ENCODE measurements around the gene IL22.

The IL22 gene

GRCh38 chr12:68245180-68246021 is 8.0 kb downstream of the IL22 start:
- DNase-seq, result no peak
- H3K4me3 ChIP-seq (ENCODE audit: insufficient read depth, low read depth, low read length, poor library complexity, severe bottlenecking), result no peak overlapping the region
- no peak overlapping the region for H3K27ac ChIP-seq (ENCODE audit: insufficient read depth, low read length, poor library complexity, severe bottlenecking)
- no peaks in the 10 kb centered on the region for H3K9me3 ChIP-seq (ENCODE audit: control insufficient read depth, low read length)
- H3K27me3 ChIP-seq (replicated peaks; ENCODE audit: control insufficient read depth, insufficient read depth, low read length, poor library complexity, severe bottlenecking), result no peaks in the 10 kb centered on the region
- H3K4me1 ChIP-seq (ENCODE audit: control insufficient read depth, insufficient read depth, low read length, poor library complexity, severe bottlenecking), result no peaks in the 10 kb centered on the region
- no peaks in the 10 kb centered on the region for H3K36me3 ChIP-seq (ENCODE audit: control insufficient read depth, insufficient read depth, low read length)

- no peak overlapping the region for H3K27ac ChIP-seq (ENCODE audit: insufficient read depth, low read length, poor library complexity, severe bottlenecking)
- no peaks in the 10 kb centered on the region for H3K36me3 ChIP-seq (ENCODE audit: control insufficient read depth, insufficient read depth, low read length)
- H3K4me3 ChIP-seq (ENCODE audit: insufficient read depth, low read depth, low read length, poor library complexity, severe bottlenecking), result no peak overlapping the region
- no peak for DNase-seq
- no peaks in the 10 kb centered on the region for H3K4me1 ChIP-seq (ENCODE audit: control insufficient read depth, insufficient read depth, low read length, poor library complexity, severe bottlenecking)
- H3K9me3 ChIP-seq (ENCODE audit: control insufficient read depth, low read length), result no peaks in the 10 kb centered on the region
- no peaks in the 10 kb centered on the region for H3K27me3 ChIP-seq (replicated peaks; ENCODE audit: control insufficient read depth, insufficient read depth, low read length, poor library complexity, severe bottlenecking)
Observed at GRCh38 chr12:68242777-68243176, 10.6 kb downstream of the IL22 start.

GRCh38 chr12:68240975-68241374 is 12.4 kb downstream of the IL22 start:
- DNase-seq, result peak in 1 of 3 donors; percentile 10
- Histone ChIP-seq H3K4me1 (ENCODE audit: control insufficient read depth, insufficient read depth, low read length, poor library complexity, severe bottlenecking) (no peaks in the 10 kb centered on the region), H3K9me3 (ENCODE audit: control insufficient read depth, low read length) (no peaks in the 10 kb centered on the region), H3K36me3 (ENCODE audit: control insufficient read depth, insufficient read depth, low read length) (no peaks in the 10 kb centered on the region), H3K4me3 (ENCODE audit: insufficient read depth, low read depth, low read length, poor library complexity, severe bottlenecking) (no peak overlapping the region), H3K27me3 (replicated peaks; ENCODE audit: control insufficient read depth, insufficient read depth, low read length, poor library complexity, severe bottlenecking) (no peaks in the 10 kb centered on the region), H3K27ac (ENCODE audit: insufficient read depth, low read length, poor library complexity, severe bottlenecking) (no peak overlapping the region)

DNA sequence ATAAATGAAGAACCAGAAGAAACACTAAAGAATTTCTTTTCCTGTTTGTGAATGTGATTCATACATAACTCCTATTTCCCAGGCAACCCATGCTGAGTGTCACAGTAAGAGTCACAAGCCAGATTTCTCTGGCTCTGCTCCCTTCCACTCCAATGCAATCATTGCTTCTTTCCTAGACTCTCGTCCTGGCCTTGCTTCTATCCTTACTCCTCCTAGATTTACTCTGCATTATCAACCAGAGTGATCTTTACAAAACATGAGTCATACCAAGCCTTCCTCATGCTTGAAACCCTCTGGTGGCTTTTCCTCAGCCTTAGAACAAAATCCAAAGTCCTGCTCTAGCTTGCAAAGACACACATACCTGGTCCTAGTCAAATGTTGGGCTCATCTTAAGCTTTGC is 13.3 kb downstream of the IL22 start:
- no peak overlapping the region for H3K27ac ChIP-seq (ENCODE audit: insufficient read depth, low read length, poor library complexity, severe bottlenecking)
- no peak overlapping the region for H3K4me3 ChIP-seq (ENCODE audit: insufficient read depth, low read depth, low read length, poor library complexity, severe bottlenecking)
- no peaks in the 10 kb centered on the region for H3K9me3 ChIP-seq (ENCODE audit: control insufficient read depth, low read length)
- no peaks in the 10 kb centered on the region for H3K36me3 ChIP-seq (ENCODE audit: control insufficient read depth, insufficient read depth, low read length)
- H3K27me3 ChIP-seq (replicated peaks; ENCODE audit: control insufficient read depth, insufficient read depth, low read length, poor library complexity, severe bottlenecking), result no peaks in the 10 kb centered on the region
- H3K4me1 ChIP-seq (ENCODE audit: control insufficient read depth, insufficient read depth, low read length, poor library complexity, severe bottlenecking), result no peaks in the 10 kb centered on the region
- no peak for DNase-seq

DNA sequence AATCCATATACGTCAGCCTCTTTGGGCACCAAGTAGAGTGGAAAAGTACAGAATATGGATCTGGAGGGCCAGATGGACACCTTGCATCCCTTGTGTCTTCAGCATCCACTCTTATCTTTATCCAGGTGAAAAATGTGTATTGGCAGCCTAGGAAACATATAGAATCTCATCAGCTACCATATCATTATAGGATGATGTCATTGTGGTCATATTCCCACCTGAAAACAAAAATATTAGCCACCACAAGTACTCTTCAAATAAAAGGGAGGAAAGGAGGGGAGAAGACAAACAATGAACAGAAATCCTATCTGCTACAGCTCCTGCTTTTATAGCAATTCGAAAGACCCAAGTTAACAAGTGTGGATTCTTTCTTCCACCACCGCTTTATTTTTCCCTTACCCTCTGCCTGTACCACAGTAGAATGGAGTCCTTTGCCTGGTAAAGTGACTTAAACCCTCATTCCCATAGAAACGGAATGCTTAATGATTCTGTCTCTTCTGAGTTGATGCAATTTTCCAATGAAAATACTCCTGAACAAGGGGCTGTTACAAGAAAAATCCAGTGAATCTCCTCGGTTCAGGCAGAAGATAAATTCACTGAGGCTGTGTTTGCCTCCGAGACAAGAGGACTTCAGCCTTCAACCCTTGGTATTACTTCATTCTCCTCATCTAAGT is 14.0 kb downstream of the IL22 start:
- no peak overlapping the region for H3K27ac ChIP-seq (ENCODE audit: insufficient read depth, low read length, poor library complexity, severe bottlenecking)
- no peak for DNase-seq
- H3K9me3 ChIP-seq (ENCODE audit: control insufficient read depth, low read length), result no peaks in the 10 kb centered on the region
- H3K27me3 ChIP-seq (replicated peaks; ENCODE audit: control insufficient read depth, insufficient read depth, low read length, poor library complexity, severe bottlenecking), result no peaks in the 10 kb centered on the region
- no peaks in the 10 kb centered on the region for H3K36me3 ChIP-seq (ENCODE audit: control insufficient read depth, insufficient read depth, low read length)
- no peaks in the 10 kb centered on the region for H3K4me1 ChIP-seq (ENCODE audit: control insufficient read depth, insufficient read depth, low read length, poor library complexity, severe bottlenecking)
- H3K4me3 ChIP-seq (ENCODE audit: insufficient read depth, low read depth, low read length, poor library complexity, severe bottlenecking), result no peak overlapping the region

DNA sequence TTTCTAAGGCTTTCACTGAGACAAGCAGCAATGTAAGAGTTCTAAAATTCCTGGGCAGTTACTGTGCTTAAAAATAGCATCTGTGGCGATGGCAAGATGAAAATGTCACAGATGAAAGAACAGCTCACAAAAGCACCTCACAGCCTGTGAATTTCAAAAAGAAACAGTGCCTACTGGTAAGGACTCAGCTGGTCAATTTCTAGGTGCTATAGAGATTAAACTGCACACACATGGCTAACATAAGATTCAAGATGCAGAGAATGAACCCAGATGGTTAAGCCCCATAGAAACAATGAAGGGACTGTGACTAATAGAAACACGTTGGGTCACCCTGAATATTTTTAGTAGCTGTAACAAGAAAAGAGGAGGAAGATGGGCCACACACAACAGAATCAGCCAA is 15.8 kb downstream of the IL22 start:
- DNase-seq, result no peak
- Histone ChIP-seq H3K9me3 (ENCODE audit: control insufficient read depth, low read length) (no peaks in the 10 kb centered on the region), H3K4me1 (ENCODE audit: control insufficient read depth, insufficient read depth, low read length, poor library complexity, severe bottlenecking) (no peaks in the 10 kb centered on the region), H3K27ac (ENCODE audit: insufficient read depth, low read length, poor library complexity, severe bottlenecking) (no peak overlapping the region), H3K36me3 (ENCODE audit: control insufficient read depth, insufficient read depth, low read length) (no peaks in the 10 kb centered on the region), H3K4me3 (ENCODE audit: insufficient read depth, low read depth, low read length, poor library complexity, severe bottlenecking) (no peak overlapping the region), H3K27me3 (replicated peaks; ENCODE audit: control insufficient read depth, insufficient read depth, low read length, poor library complexity, severe bottlenecking) (no peaks in the 10 kb centered on the region)

DNA sequence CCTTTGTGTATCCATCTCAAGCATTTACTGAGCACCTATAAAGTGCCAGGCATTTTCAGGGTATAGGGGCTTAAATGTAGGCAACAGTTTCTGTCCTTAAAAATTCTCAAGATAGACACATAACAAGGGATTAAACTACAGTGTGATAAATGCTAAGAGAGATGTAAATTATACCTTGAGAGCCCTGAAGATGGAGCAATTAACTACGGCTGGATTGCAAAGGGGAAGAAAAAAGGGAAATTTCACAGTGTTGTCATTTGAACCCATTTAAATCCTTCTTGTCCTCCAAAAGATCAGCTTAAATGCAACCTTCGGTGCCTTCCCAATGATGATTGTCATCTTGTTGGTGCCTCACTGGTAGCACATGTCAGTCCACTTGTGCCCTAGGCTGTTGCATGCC is 16.3 kb downstream of the IL22 start:
- DNase-seq, result no peak
- H3K27me3 ChIP-seq (replicated peaks; ENCODE audit: control insufficient read depth, insufficient read depth, low read length, poor library complexity, severe bottlenecking), result no peaks in the 10 kb centered on the region
- H3K9me3 ChIP-seq (ENCODE audit: control insufficient read depth, low read length), result no peaks in the 10 kb centered on the region
- H3K4me1 ChIP-seq (ENCODE audit: control insufficient read depth, insufficient read depth, low read length, poor library complexity, severe bottlenecking), result no peaks in the 10 kb centered on the region
- no peaks in the 10 kb centered on the region for H3K36me3 ChIP-seq (ENCODE audit: control insufficient read depth, insufficient read depth, low read length)
- H3K27ac ChIP-seq (ENCODE audit: insufficient read depth, low read length, poor library complexity, severe bottlenecking), result no peak overlapping the region
- H3K4me3 ChIP-seq (ENCODE audit: insufficient read depth, low read depth, low read length, poor library complexity, severe bottlenecking), result peak overlapping the region; percentile 46

GRCh38 chr12:68236421-68237059 is 16.9 kb downstream of the IL22 start:
- H3K9me3 ChIP-seq (ENCODE audit: control insufficient read depth, low read length), result no peaks in the 10 kb centered on the region
- no peaks in the 10 kb centered on the region for H3K4me1 ChIP-seq (ENCODE audit: control insufficient read depth, insufficient read depth, low read length, poor library complexity, severe bottlenecking)
- H3K27ac ChIP-seq (ENCODE audit: insufficient read depth, low read length, poor library complexity, severe bottlenecking), result peak overlapping the region; percentile 9
- H3K4me3 ChIP-seq (ENCODE audit: insufficient read depth, low read depth, low read length, poor library complexity, severe bottlenecking), result peak overlapping the region; percentile 46
- H3K36me3 ChIP-seq (ENCODE audit: control insufficient read depth, insufficient read depth, low read length), result no peaks in the 10 kb centered on the region
- DNase-seq, result peak in 1 of 3 donors; percentile 16
- no peaks in the 10 kb centered on the region for H3K27me3 ChIP-seq (replicated peaks; ENCODE audit: control insufficient read depth, insufficient read depth, low read length, poor library complexity, severe bottlenecking)

GRCh38 chr12:68235576-68235975 is 17.8 kb downstream of the IL22 start:
- no peak for DNase-seq
- Histone ChIP-seq H3K36me3 (ENCODE audit: control insufficient read depth, insufficient read depth, low read length) (no peaks in the 10 kb centered on the region), H3K27ac (ENCODE audit: insufficient read depth, low read length, poor library complexity, severe bottlenecking) (no peak overlapping the region), H3K4me1 (ENCODE audit: control insufficient read depth, insufficient read depth, low read length, poor library complexity, severe bottlenecking) (no peaks in the 10 kb centered on the region), H3K9me3 (ENCODE audit: control insufficient read depth, low read length) (no peaks in the 10 kb centered on the region), H3K27me3 (replicated peaks; ENCODE audit: control insufficient read depth, insufficient read depth, low read length, poor library complexity, severe bottlenecking) (no peaks in the 10 kb centered on the region), H3K4me3 (ENCODE audit: insufficient read depth, low read depth, low read length, poor library complexity, severe bottlenecking) (no peak overlapping the region)

- no peaks in the 10 kb centered on the region for H3K4me1 ChIP-seq (ENCODE audit: control insufficient read depth, insufficient read depth, low read length, poor library complexity, severe bottlenecking)
- no peak for DNase-seq
- no peaks in the 10 kb centered on the region for H3K36me3 ChIP-seq (ENCODE audit: control insufficient read depth, insufficient read depth, low read length)
- no peak overlapping the region for H3K27ac ChIP-seq (ENCODE audit: insufficient read depth, low read length, poor library complexity, severe bottlenecking)
- no peak overlapping the region for H3K4me3 ChIP-seq (ENCODE audit: insufficient read depth, low read depth, low read length, poor library complexity, severe bottlenecking)
- no peaks in the 10 kb centered on the region for H3K27me3 ChIP-seq (replicated peaks; ENCODE audit: control insufficient read depth, insufficient read depth, low read length, poor library complexity, severe bottlenecking)
- no peaks in the 10 kb centered on the region for H3K9me3 ChIP-seq (ENCODE audit: control insufficient read depth, low read length)
Observed at GRCh38 chr12:68234140-68234539, 19.3 kb downstream of the IL22 start.
